OCI-LY3 (cell line): ENCODE data around the gene VASH2.

Source experiments
- H2AFZ ChIP-seq: fragments of 200-600, 300-600 bp; shearing (Covaris generic); 2 replicates; pipeline ENCODE4 v1.6.0; 2014; ENCODE audit warnings: antibody characterized with exemption, low read depth, low read length
- H3K27ac ChIP-seq: fragments of 200-600, 300-600 bp; sonication (generic); 2 replicates; pipeline ENCODE4 v1.5.1; 2014; ENCODE audit warnings: mild to moderate bottlenecking, low read length, moderate library complexity, mixed read lengths
- H3K27me3 ChIP-seq: fragments of 200-600, 300-600 bp; sonication (generic); 2 replicates; pipeline ENCODE4 v1.6.1; 2014; ENCODE audit warnings: low read depth, low read length, mixed read lengths
- H3K36me3 ChIP-seq: fragments of 200-600, 300-600 bp; sonication (generic); replicated peaks from 2 replicates; pipeline ENCODE3; 2014; ENCODE audit warnings: low read depth, low read length, mixed read lengths
- H3K4me1 ChIP-seq: fragments of 300-600, 200-600 bp; sonication (generic); 2 replicates; pipeline ENCODE4 v1.6.1; 2014; ENCODE audit warnings: low read length, mixed read lengths
- H3K4me2 ChIP-seq: fragments of 200-600, 300-600 bp; sonication (generic); 2 replicates; pipeline ENCODE4 v1.6.1; 2014; ENCODE audit warnings: low read length, mixed read lengths
- H3K4me3 ChIP-seq: fragments of 300-600, 200-600 bp; sonication (generic); 2 replicates; pipeline ENCODE4 v1.5.1; 2014; ENCODE audit warnings: antibody characterized with exemption, mild to moderate bottlenecking, low read length, moderate library complexity
- H3K79me2 ChIP-seq: fragments of 300-600, 200-600 bp; shearing (Covaris generic); 2 replicates; pipeline ENCODE4 v1.6.1; 2014; ENCODE audit warnings: mild to moderate bottlenecking, low read length, mixed read lengths
- H3K9ac ChIP-seq: fragments of 300-600, 200-600 bp; shearing (Covaris generic); 2 replicates; pipeline ENCODE4 v1.6.0; 2014; ENCODE audit warnings: mild to moderate bottlenecking, low read length, moderate library complexity
- H3K9me3 ChIP-seq: fragments of 200-600, 300-600 bp; shearing (Covaris generic); 2 replicates; pipeline ENCODE4 v1.6.1; 2014; ENCODE audit warnings: low read length, mixed read lengths; ENCODE audit not compliant: insufficient read depth
- H4K20me1 ChIP-seq: fragments of 200-600, 300-600 bp; sonication (generic); 2 replicates; pipeline ENCODE4 v1.6.1; 2016; ENCODE audit warnings: low read length, mixed read lengths; ENCODE audit not compliant: insufficient read depth
- CTCF ChIP-seq: fragments of 200-600, 300-600 bp; sonication (generic); IDR thresholded peaks from 2 replicates; pipeline ENCODE4 v1.5.1; 2014; ENCODE audit warnings: antibody characterized with exemption, low read length, low read depth
- EZH2phosphoT487 ChIP-seq: fragments of 200-600 bp; shearing (Covaris generic); IDR thresholded peaks from 2 replicates; pipeline ENCODE4 v1.6.1; 2018; ENCODE audit warnings: antibody characterized with exemption, mixed run types, low read depth

VASH2 gene

GRCh38 chr1:212970085-212970484 is 19.7 kb downstream of the VASH2 start:
- H3K27ac ChIP-seq, result no peak overlapping the region
- H3K9me3 ChIP-seq, result no peaks in the 10 kb centered on the region
- peaks cover 41% of the 10 kb centered on the region for H3K36me3 ChIP-seq
- H3K27me3 ChIP-seq, result no peaks in the 10 kb centered on the region
- H3K4me1 ChIP-seq, result 0 out of 2 replicates have a peak, but pooled peaks cover 4% of the 10 kb centered on the region
- no peak overlapping the region for H3K4me3 ChIP-seq
- no peaks in the 10 kb centered on the region for H3K79me2 ChIP-seq
- H3K4me2 ChIP-seq, result no peak overlapping the region
- H4K20me1 ChIP-seq, result no peaks in the 10 kb centered on the region
- TF ChIP-seq CTCF (no peak), EZH2phosphoT487 (no peak)
- H2AFZ ChIP-seq, result no peak overlapping the region
- H3K9ac ChIP-seq, result no peak overlapping the region

- Histone ChIP-seq H3K27me3 (no peaks in the 10 kb centered on the region), H3K9me3 (no peaks in the 10 kb centered on the region), H3K4me1 (0 out of 2 replicates have a peak, but pooled peaks cover 4% of the 10 kb centered on the region), H3K79me2 (no peaks in the 10 kb centered on the region), H2AFZ (no peak overlapping the region), H3K4me3 (no peak overlapping the region), H3K9ac (no peak overlapping the region), H4K20me1 (no peaks in the 10 kb centered on the region), H3K4me2 (no peak overlapping the region), H3K27ac (no peak overlapping the region), H3K36me3 (peaks cover 47% of the 10 kb centered on the region)
- TF ChIP-seq EZH2phosphoT487 (no peak), CTCF (no peak)
These were observed 21.0 kb downstream of the VASH2 start for GRCh38 chr1:212971312-212971711.

- Histone ChIP-seq H3K27me3 (no peaks in the 10 kb centered on the region), H3K4me2 (no peak overlapping the region), H2AFZ (no peak overlapping the region), H3K9ac (no peak overlapping the region), H4K20me1 (no peaks in the 10 kb centered on the region), H3K36me3 (peaks cover 46% of the 10 kb centered on the region), H3K9me3 (no peaks in the 10 kb centered on the region), H3K27ac (no peak overlapping the region), H3K79me2 (no peaks in the 10 kb centered on the region), H3K4me3 (no peak overlapping the region), H3K4me1 (peaks cover 20% of the 10 kb centered on the region)
- TF ChIP-seq CTCF, result no peak
- TF ChIP-seq EZH2phosphoT487, result no peak
These were observed 23.1 kb downstream of the VASH2 start for GRCh38 chr1:212973426-212973825.

- Histone ChIP-seq H3K79me2 (no peaks in the 10 kb centered on the region), H3K9ac (no peak overlapping the region), H3K4me2 (no peak overlapping the region), H3K27me3 (no peaks in the 10 kb centered on the region), H2AFZ (no peak overlapping the region), H3K9me3 (no peaks in the 10 kb centered on the region), H4K20me1 (no peaks in the 10 kb centered on the region), H3K36me3 (peaks cover 44% of the 10 kb centered on the region), H3K27ac (no peak overlapping the region), H3K4me1 (peaks cover 25% of the 10 kb centered on the region), H3K4me3 (no peak overlapping the region)
- TF ChIP-seq CTCF (no peak), EZH2phosphoT487 (no peak)
These were observed 23.6 kb downstream of the VASH2 start for GRCh38 chr1:212973899-212974298.
